ENCODE measurements around the gene AMZ2. TPM values are rescaled to one million over a fixed set of nuclear protein-coding genes. Genes with fewer than 3 reads are reported as not detected.

The AMZ2 gene
- total RNA-seq, 1 experiment from 2014 or later = 88.3 TPM

DNA sequence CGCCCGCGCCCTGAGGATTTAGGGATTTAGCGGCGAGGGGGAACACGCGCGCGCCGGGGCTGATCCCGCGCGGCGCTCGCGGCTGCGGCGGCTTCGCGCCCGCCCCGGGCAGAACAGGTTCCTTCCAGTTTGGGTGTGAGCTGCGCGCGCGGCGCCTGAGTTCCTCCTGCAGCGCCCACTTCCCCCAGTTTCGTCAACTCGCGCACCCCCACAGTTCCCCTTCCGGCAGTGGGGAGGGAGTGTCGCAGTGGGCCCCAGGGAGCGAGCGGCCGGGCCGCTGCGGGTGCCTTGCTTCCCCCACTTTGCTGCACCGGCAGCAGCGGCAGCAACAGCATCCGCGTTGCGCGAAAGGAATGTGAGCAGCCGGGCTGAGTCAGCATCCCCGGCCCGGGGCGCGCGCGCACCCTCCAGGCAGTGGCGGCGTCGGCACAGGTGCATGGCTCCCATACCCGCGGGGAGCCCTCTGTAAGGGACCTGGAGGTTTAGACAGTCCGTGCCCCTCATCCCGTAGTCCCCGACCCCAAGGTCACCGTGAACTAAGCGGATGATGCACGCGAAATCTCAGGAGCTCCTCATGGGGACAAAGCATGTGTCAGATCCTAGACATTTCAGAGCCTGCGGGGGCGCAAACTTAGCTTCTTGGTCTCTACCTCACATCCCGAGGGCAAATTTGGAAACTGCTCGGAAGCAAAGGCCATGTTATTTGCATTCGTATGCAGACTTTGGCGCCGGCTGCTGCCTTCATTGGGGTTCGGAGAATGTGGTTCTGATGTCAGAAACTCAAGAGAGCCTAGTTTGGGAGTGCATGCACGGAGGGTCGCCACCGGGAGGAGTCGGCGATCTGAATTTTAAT, 44.2 kb downstream of the AMZ2 start:
- intact Hi-C loops (cut with micrococcal nuclease; ENCODE audit: unreplicated experiment) = loop anchor here (2.0 to 10.0 kb wide), 3 partner anchors 21 to 85 kb away; no protein-coding TSS in a partner anchor
- DNase-seq = peak; percentile 76 to 78
- H3K4me1 ChIP-seq (replicated peaks; ENCODE audit: insufficient read depth) = peaks cover 20% of the 10 kb centered on the region

DNA sequence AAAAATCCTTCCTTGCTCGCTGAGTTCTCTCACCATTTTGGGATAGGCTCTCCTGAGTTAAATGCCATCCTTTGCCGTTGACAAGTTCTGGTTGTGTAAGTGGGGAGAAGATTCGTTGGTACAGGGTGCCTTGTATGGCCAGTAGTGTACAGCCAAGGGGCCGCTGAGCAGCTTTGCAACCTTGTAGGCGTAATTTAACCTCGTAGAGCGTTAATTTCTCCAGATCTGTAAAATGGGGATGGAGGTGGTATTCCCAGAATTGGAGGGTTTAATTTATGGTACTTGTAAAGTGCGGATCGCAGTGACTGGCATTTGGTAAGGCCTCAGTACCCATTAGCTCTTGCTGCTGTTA, 44.8 kb downstream of the AMZ2 start:
- Histone ChIP-seq H2AFZ (peak overlapping the region; percentile 86), H3K36me3 (ENCODE audit: low read depth) (no peaks in the 10 kb centered on the region), H3K9me3 (ENCODE audit: insufficient read depth, low read depth) (no peaks in the 10 kb centered on the region), H3K27me3 (ENCODE audit: insufficient read depth, low read depth) (no peaks in the 10 kb centered on the region), H3F3A (ENCODE audit: insufficient read depth, low read depth) (peaks cover 18% of the 10 kb centered on the region), H3K79me2 (ENCODE audit: low read depth) (peaks cover 3% of the 10 kb centered on the region; the same call in 1 of the 2 replicates), H3K27ac (peak overlapping the region; percentile 58), H3K9me2 (ENCODE audit: insufficient read depth) (no peaks in the 10 kb centered on the region), H3K4me1 (replicated peaks; ENCODE audit: insufficient read depth) (peaks cover 20% of the 10 kb centered on the region), H3K4me2 (peak overlapping the region; percentile 81), H4K20me1 (ENCODE audit: insufficient read depth) (no peaks in the 10 kb centered on the region), H3K4me3 (peak overlapping the region; percentile 76)
- intact Hi-C loops (cut with micrococcal nuclease; ENCODE audit: unreplicated experiment) = loop anchor here (2.0 to 10.0 kb wide), 3 partner anchors 20 to 85 kb away; no protein-coding TSS in a partner anchor
- ChIA-PET POLR2A (ENCODE audit: unreplicated experiment) (no interaction called here), CTCF (interaction anchor here (0.9 to 1.0 kb wide), 2 partner anchors 45 to 106 kb away, joined by 3 to 4 read pairs; no protein-coding TSS in a partner anchor)
- TSS peak; percentile 45 for BruUV-seq (replicated peaks)
- no peak for DNase-seq
- 0 out of 2 replicates have a peak, but pooled peaks have one; percentile 9 for TF ChIP-seq CTCF (conservative IDR thresholded peaks at IDR 0.05)
- no peak for TF ChIP-seq EZH2 (IDR thresholded peaks at IDR 0.05; ENCODE audit: low read depth)

More for the DNA sequence above, 44.2 kb downstream of the AMZ2 start:
- CTCF ChIA-PET = interaction anchor here (0.9 to 1.0 kb wide), 2 partner anchors 46 to 107 kb away, joined by 3 to 4 read pairs; no protein-coding TSS in a partner anchor
- H3K36me3 ChIP-seq (ENCODE audit: low read depth) = no peaks in the 10 kb centered on the region
- peak overlapping the region; percentile 76 for H3K4me3 ChIP-seq
- H3K4me2 ChIP-seq = peak overlapping the region; percentile 81
- TF ChIP-seq EZH2 (IDR thresholded peaks at IDR 0.05; ENCODE audit: low read depth) (no peak), CTCF (conservative IDR thresholded peaks at IDR 0.05) (peak; percentile 33; the same call in 1 of the 2 replicates)
- POLR2A ChIA-PET (ENCODE audit: unreplicated experiment) = interaction anchor here (0.7 kb wide), 1 partner anchor 18 kb away, joined by 6 read pairs; no protein-coding TSS in a partner anchor
- H3K27me3 ChIP-seq (ENCODE audit: insufficient read depth, low read depth) = no peaks in the 10 kb centered on the region
- H3F3A ChIP-seq (ENCODE audit: insufficient read depth, low read depth) = peaks cover 18% of the 10 kb centered on the region
- H4K20me1 ChIP-seq (ENCODE audit: insufficient read depth) = no peaks in the 10 kb centered on the region
- peaks cover 3% of the 10 kb centered on the region; the same call in 1 of the 2 replicates for H3K79me2 ChIP-seq (ENCODE audit: low read depth)
- H3K9me2 ChIP-seq (ENCODE audit: insufficient read depth) = no peaks in the 10 kb centered on the region
- H3K9me3 ChIP-seq (ENCODE audit: insufficient read depth, low read depth) = no peaks in the 10 kb centered on the region
- peak overlapping the region; percentile 58 for H3K27ac ChIP-seq
- peak overlapping the region; percentile 86 for H2AFZ ChIP-seq
- no TSS peak for BruUV-seq (replicated peaks)

DNA sequence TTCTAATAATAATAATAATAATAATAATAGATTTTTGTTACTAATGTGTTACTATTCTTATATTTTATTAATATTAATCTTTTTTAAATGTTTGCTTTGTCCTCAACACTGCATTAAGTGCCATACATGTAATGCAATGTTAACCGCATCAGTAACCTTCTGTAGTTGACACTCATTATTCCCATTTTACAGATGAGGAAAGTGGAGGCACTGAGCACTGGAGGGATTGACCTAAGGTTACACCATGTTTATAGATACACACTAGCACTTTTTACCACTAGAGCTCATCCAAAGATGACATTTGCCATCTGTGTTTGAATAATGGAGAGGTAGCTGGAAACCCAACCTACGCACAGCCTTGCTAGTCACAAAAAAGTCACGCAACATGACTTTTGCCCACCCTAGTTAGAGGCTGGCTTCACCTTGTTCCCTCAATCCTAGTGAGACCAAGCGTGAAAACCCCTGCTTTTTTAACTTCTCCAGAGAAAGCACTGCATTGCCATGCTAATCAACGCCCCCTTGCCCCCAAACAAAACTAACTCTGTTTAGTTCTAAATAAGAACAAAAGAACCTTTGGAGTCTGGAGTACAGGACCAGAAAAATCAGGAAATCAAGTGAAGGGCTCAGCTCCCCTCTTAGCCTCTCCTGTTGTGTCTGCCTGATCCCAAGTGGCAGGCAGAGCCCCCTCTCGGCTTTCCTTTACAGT, 45.8 kb downstream of the AMZ2 start:
- intact Hi-C loops (cut with micrococcal nuclease; ENCODE audit: unreplicated experiment) = loop anchor here (2.0 to 10.0 kb wide), 3 partner anchors 19 to 84 kb away; no protein-coding TSS in a partner anchor
- ChIA-PET POLR2A (ENCODE audit: unreplicated experiment) (no interaction called here), CTCF (no interaction called here)

More for the DNA sequence above, 45.8 kb downstream of the AMZ2 start:
- Histone ChIP-seq H3F3A (ENCODE audit: insufficient read depth, low read depth) (peaks cover 18% of the 10 kb centered on the region), H3K4me2 (no peak overlapping the region), H4K20me1 (ENCODE audit: insufficient read depth) (no peaks in the 10 kb centered on the region), H3K4me3 (no peak overlapping the region), H3K27ac (no peak overlapping the region), H3K79me2 (ENCODE audit: low read depth) (peaks cover 3% of the 10 kb centered on the region; the same call in 1 of the 2 replicates), H3K27me3 (ENCODE audit: insufficient read depth, low read depth) (no peaks in the 10 kb centered on the region), H3K36me3 (ENCODE audit: low read depth) (no peaks in the 10 kb centered on the region), H3K4me1 (replicated peaks; ENCODE audit: insufficient read depth) (peaks cover 20% of the 10 kb centered on the region), H3K9me2 (ENCODE audit: insufficient read depth) (no peaks in the 10 kb centered on the region), H2AFZ (no peak overlapping the region), H3K9me3 (ENCODE audit: insufficient read depth, low read depth) (no peaks in the 10 kb centered on the region)
- DNase-seq = no peak
- BruUV-seq (replicated peaks) = no TSS peak
- no peak for TF ChIP-seq CTCF (conservative IDR thresholded peaks at IDR 0.05)
- TF ChIP-seq EZH2 (IDR thresholded peaks at IDR 0.05; ENCODE audit: low read depth) = no peak
